NT2/D1 (cell line): ENCODE results near the gene SLC35E4.

ENCODE experiments used
- SUZ12 ChIP-seq: IDR thresholded peaks from 2 replicates; pipeline ENCODE4 v1.6.1; 2011; ENCODE audit not compliant: insufficient read length, insufficient read depth; ENCODE audit errors: extremely low read depth
- YY1 ChIP-seq: IDR thresholded peaks from 2 replicates; pipeline ENCODE4 v1.6.1; 2011; ENCODE audit not compliant: insufficient read length, insufficient read depth
- ZNF274 ChIP-seq: IDR thresholded peaks from 2 replicates; pipeline ENCODE4 v1.6.1; 2011; ENCODE audit warnings: mild to moderate bottlenecking, low read depth, low read length

DNA sequence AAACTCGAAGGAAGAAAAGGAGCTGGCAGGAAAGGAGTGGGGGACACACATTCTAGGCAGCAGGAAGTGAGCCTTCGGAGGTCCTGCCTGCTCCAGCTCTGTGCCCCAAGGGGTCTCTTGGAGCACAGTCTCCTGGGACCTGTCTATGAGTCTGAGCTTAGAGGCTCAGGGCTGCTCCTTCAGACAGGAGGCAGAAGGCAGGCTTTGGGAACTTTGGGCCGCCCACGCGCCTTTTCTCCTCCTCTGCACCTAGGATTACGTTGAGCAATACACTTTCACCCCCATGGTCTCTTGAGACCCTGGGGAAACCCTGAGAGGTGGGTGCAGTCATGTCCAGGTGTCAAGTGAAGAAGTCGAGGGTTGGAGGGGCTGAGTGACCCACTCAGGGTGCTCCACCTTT lies 27.6 kb upstream of the SLC35E4 start:
- TF ChIP-seq ZNF274 (no peak), YY1 (no peak), SUZ12 (no peak)
